ENCODE measurements around the gene NRCAM.

The NRCAM gene

DNA sequence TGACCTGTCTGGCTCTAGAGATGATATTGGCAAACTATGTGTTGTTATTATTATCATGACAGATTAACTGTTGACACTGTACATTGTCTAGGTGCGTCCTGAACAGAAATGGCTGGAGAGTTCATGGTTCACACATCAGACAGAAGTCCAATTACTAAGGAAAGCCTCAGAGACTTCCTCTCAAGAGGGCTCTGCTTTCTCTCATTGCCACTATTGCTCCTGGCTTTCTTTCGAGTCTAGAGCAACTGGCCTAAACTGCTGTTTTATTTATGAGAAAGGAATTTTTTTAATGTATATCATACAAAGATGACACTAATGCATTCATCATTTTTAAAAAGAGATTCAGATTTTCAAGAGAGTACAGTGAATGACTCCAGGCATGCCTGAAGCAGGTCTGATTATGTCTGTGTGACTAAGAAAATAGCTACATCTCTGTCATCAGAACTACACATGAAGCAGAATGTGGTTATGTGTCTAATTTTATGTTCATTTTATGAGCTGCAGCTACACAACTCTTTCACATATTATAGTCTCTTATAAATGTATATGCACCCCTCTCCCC is 30.4 kb downstream of the NRCAM start:
- peaks cover 5% of the 10 kb centered on the region for H3K4me1 Mint-ChIP-seq (ENCODE audit: low read depth)
- no peak overlapping the region for H3K27ac Mint-ChIP-seq
- no peak overlapping the region for H3K4me3 Mint-ChIP-seq
- peaks cover 9% of the 10 kb centered on the region for H3K27me3 Mint-ChIP-seq (ENCODE audit: low read depth)
- no peaks in the 10 kb centered on the region for H3K36me3 Mint-ChIP-seq (ENCODE audit: low read depth)
- no peak for DNase-seq (ENCODE audit: low spot score)
- no peaks in the 10 kb centered on the region for H3K9me3 Mint-ChIP-seq

DNA sequence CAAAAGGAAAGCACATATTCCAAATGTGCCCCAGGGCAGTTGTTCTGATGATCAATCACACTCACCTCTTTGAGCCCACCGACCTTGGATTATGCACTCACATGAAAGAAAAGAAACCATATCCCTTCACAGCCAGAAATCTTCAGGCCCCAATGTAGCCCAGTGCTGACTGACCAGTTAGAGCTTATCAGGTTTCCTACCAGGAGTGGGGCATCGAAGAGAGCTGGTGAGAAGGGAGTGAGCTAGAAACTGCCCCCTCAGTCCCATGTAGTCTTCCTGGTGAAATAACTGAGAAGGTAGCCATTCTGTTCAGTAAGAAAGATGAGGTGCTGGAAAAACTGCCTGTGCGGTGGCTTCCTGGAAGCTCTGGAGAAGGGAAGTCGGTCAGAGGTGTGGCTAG is 32.2 kb downstream of the NRCAM start:
- no peaks in the 10 kb centered on the region for H3K9me3 Mint-ChIP-seq
- no peaks in the 10 kb centered on the region for H3K36me3 Mint-ChIP-seq (ENCODE audit: low read depth)
- H3K27ac Mint-ChIP-seq, result no peak overlapping the region
- H3K27me3 Mint-ChIP-seq (ENCODE audit: low read depth), result peaks cover 12% of the 10 kb centered on the region
- DNase-seq (ENCODE audit: low spot score), result no peak
- peaks cover 7% of the 10 kb centered on the region for H3K4me1 Mint-ChIP-seq (ENCODE audit: low read depth)
- H3K4me3 Mint-ChIP-seq, result no peak overlapping the region

DNA sequence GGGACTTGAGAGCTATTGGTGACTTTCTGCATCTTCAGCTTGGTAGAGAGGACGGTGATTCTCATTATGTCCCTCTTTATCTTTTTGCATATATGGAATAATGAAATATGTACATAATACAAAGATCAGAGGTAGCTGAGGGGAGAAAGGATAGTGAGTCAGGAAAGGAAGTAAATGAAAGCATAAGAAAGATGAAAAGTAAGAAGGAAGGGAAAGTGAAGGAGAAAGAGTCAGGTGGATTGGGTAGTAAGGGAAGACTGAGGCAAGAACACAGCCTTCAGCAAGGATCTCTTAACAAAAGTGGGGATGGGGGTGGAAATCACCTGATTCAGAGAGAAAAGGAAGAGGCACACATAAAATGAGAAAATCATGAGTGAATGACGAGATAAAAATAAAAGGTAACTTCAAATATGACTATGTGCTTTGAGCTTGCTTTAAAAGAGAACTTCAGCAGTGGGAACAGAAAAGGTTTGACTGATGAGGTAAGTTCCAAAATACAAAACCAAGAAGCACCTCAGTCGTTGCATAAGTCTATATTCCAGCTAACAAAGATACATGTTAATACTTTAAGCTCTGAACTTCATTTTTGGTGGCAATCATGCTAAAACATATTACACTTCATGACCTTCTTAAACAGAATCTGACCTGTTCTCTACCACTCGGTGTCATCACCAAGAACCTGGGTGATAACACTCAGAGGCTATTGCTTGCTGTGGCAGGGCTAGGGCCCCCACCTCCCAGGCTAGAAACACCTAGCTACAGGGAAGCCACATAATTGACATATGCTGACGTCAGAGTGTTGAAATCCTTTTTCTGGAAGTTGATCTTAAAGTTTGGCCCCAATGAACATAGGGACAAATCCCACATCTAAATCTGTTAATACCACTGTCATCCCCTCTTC is 32.9 kb downstream of the NRCAM start:
- no peak overlapping the region for H3K27ac Mint-ChIP-seq
- H3K4me1 Mint-ChIP-seq (ENCODE audit: low read depth), result peaks cover 7% of the 10 kb centered on the region
- no peaks in the 10 kb centered on the region for H3K9me3 Mint-ChIP-seq
- peaks cover 14% of the 10 kb centered on the region for H3K27me3 Mint-ChIP-seq (ENCODE audit: low read depth)
- no peak overlapping the region for H3K4me3 Mint-ChIP-seq
- no peaks in the 10 kb centered on the region for H3K36me3 Mint-ChIP-seq (ENCODE audit: low read depth)
- DNase-seq (ENCODE audit: low spot score), result no peak

DNA sequence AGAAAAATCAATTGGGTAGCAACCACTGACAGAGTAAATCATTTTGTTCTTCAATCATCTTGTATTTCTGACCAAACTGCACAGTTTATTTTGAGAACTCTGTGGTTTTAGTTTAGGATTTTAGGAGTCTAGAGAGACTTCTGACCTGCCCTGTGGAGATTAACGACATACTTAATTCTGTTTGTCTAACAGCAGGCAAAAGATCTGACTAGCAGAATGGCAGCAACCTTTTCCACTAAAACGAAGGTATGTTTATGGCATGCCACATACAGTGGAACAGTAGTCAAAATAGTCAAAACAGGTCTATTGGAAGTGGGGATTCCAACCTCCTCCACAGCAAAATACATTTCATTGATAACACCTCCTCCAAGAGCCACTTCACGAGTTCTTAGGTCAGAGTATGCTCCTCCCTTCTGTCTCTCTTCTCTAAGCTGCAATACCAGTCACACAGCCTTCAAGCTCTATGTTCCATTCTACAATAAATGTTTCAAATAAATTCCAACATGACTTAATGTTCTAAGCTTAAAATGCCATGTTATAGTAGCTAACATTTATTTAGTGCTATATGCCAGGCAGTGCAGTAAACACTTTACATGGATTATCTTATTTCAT is 34.4 kb downstream of the NRCAM start:
- H3K27ac Mint-ChIP-seq, result no peak overlapping the region

DNA sequence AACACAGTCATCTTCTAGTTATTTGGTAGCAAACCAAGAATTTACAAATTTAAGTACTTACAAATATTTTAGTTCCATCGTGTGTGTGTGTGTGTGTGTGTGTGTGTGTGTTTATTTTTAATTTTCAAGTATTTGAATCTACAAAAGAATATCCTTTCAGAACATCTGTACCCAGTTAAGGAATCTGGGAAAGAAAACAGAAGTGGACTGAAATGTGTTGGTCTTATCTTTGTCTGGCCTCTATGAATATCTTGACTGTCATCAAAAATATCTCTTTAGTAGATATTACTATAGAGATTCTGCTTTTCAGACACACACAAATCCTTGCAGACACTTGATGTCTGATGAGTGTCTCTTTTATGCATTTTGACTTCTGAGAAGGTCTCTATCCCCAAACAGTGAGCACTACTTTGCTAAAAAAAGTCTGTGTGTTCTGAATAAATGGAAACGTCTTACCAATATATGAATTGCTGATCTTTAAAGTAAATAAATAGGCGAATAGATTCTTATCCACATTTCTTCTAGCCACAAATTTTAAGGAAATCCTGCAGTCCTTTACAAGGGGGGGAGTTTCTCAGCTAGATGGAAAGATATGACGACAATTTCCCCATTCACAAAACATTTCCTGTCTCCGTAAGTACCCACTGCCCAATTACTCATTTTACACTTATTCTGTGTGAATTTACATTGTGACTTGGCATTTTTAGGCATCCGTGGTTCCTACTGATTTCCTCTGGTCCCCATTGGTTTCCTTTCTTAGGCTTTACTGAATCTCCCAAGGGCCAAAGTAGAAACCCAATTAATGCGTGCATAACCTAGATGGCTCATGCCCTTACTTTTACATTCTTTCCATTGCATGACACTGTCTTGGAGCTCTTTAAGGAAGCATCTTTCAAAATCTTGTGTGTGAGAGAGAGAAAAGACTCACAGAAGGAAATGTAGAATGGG is 36.0 kb downstream of the NRCAM start:
- Mint-ChIP-seq H3K4me1 (ENCODE audit: low read depth) (peaks cover 17% of the 10 kb centered on the region), H3K27me3 (ENCODE audit: low read depth) (peaks cover 20% of the 10 kb centered on the region), H3K9me3 (no peaks in the 10 kb centered on the region), H3K27ac (no peak overlapping the region), H3K4me3 (no peak overlapping the region), H3K36me3 (ENCODE audit: low read depth) (no peaks in the 10 kb centered on the region)
- no peak for DNase-seq (ENCODE audit: low spot score)

More for the DNA sequence above, 34.4 kb downstream of the NRCAM start:
- DNase-seq (ENCODE audit: low spot score), result no peak
- Mint-ChIP-seq H3K36me3 (ENCODE audit: low read depth) (no peaks in the 10 kb centered on the region), H3K4me3 (no peak overlapping the region), H3K9me3 (no peaks in the 10 kb centered on the region), H3K27me3 (ENCODE audit: low read depth) (peaks cover 17% of the 10 kb centered on the region), H3K4me1 (ENCODE audit: low read depth) (peaks cover 7% of the 10 kb centered on the region)

DNA sequence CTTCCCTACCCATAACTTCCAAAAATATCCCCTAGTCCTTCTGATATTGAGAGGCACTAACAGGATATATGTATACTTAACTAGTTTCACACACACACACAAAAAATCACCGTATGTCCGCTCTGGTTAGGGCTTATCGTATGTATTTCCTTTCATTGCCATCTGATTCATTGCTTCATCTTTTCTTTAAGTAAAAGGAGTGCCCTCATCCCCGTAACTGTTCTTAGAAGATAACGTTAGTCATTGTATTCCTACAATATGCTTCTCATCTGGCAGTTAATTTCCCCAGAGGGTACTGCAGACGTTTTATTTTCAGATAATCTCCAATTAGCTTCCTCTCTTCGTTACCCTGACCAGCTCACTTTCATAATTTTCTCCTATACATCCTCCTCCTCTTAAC is 37.3 kb downstream of the NRCAM start:
- Mint-ChIP-seq H3K9me3 (no peaks in the 10 kb centered on the region), H3K36me3 (ENCODE audit: low read depth) (no peaks in the 10 kb centered on the region), H3K27ac (no peak overlapping the region), H3K4me1 (ENCODE audit: low read depth) (peaks cover 17% of the 10 kb centered on the region), H3K4me3 (no peak overlapping the region), H3K27me3 (ENCODE audit: low read depth) (peaks cover 26% of the 10 kb centered on the region)
- DNase-seq (ENCODE audit: low spot score), result no peak

DNA sequence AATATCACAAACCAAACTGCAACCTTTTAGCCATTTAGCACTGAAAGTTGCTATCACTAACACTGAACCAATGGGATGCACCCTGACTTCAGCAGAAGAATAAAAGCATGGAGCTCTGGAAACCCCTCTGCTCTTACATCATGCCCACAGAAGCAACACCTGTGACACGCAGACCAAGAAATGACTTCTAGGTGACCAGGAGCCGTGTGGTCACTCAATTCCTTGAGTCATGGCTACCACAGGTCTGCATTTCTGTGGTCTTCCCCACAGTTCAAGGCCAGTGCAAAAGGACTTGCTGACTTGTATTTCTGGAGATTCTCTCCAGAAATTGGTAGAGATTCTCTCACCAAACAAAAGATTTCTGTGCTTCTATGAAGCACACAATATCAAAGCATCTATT is 38.3 kb downstream of the NRCAM start:
- Mint-ChIP-seq H3K36me3 (ENCODE audit: low read depth) (no peaks in the 10 kb centered on the region), H3K27ac (no peak overlapping the region), H3K27me3 (ENCODE audit: low read depth) (peaks cover 23% of the 10 kb centered on the region), H3K4me3 (no peak overlapping the region), H3K9me3 (no peaks in the 10 kb centered on the region), H3K4me1 (ENCODE audit: low read depth) (peaks cover 13% of the 10 kb centered on the region)
- DNase-seq (ENCODE audit: low spot score), result no peak

DNA sequence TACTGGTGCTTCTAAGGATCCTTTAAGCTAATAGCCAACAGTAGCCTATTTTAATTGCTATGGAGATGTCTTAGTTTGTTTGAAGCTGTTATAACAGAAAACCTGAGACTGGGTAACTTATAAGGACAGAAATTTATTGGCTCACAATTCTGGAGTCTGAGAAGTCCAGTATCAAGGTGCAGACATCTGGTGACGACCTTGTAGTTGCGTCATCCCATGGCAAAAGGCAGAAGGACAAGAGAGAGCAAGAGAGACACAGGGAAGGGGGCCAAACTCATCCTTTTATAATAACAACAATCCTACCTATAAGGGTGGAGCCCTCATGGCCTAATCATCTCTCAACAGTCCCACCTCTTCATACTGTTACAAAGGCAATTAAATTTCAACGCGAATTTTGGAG is 39.1 kb downstream of the NRCAM start:
- Mint-ChIP-seq H3K4me3 (no peak overlapping the region), H3K36me3 (ENCODE audit: low read depth) (no peaks in the 10 kb centered on the region), H3K9me3 (no peaks in the 10 kb centered on the region), H3K27me3 (ENCODE audit: low read depth) (peaks cover 20% of the 10 kb centered on the region), H3K27ac (no peak overlapping the region), H3K4me1 (ENCODE audit: low read depth) (peaks cover 11% of the 10 kb centered on the region)
- DNase-seq (ENCODE audit: low spot score), result no peak

DNA sequence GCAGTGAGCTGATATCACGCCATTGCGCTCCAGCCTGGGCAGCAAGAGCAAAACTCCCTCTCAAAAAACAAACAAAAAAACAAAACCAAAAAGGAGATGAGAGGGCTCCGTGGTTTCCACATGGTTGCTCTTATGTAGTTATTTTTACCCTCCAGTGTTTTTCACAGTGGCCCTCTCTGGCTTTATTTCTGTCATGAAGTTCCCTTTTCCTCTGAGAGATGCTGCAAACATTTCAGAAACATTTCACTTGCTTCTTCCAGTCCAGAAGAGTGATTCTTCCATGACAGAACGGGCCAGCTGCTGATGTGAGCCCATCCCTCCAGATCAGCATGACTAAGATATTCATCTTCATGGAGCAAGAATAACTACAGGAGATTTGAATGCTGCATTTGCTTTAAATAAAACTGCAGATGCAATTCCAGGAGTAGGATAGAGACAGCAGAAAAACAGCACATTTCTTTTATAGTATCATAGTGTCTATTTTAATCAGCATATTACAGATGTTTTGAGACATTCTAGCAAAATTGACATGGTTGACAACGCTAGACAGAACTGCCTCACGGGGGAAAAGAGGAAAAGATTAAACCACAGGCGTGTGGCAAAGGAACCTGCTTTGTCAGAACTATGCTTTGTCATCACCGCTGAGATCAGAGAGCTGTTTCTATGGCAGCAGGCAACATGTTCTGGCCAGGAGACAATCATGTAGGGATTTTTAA is 40.3 kb downstream of the NRCAM start:
- Mint-ChIP-seq H3K9me3 (no peaks in the 10 kb centered on the region), H3K4me3 (no peak overlapping the region), H3K36me3 (ENCODE audit: low read depth) (no peaks in the 10 kb centered on the region), H3K27me3 (ENCODE audit: low read depth) (peaks cover 17% of the 10 kb centered on the region), H3K27ac (no peak overlapping the region), H3K4me1 (ENCODE audit: low read depth) (peaks cover 11% of the 10 kb centered on the region)
- DNase-seq (ENCODE audit: low spot score), result peak; percentile 17

DNA sequence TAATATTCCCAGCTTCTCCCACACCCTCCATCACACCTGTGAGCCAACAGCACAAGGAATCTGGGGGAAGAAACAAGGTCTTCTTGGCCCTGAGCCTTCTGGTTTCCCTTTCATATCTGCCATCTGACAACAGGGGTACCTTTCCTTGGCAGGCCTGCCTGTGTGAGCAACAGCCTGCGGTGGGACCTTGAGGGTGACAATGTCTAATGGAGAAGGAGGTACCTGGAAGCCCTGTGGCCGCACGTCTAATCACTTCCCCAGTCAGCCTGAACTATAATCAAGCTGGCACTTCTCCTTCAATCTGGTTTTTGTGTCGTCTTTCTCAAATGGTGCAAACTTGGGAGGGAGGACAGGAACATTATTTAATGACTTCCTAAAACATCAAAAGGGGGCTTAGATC is 41.2 kb downstream of the NRCAM start:
- Mint-ChIP-seq H3K36me3 (ENCODE audit: low read depth) (no peaks in the 10 kb centered on the region), H3K4me3 (no peak overlapping the region), H3K27me3 (ENCODE audit: low read depth) (peaks cover 17% of the 10 kb centered on the region), H3K9me3 (no peaks in the 10 kb centered on the region), H3K27ac (no peak overlapping the region), H3K4me1 (ENCODE audit: low read depth) (peaks cover 10% of the 10 kb centered on the region)
- DNase-seq (ENCODE audit: low spot score), result no peak

DNA sequence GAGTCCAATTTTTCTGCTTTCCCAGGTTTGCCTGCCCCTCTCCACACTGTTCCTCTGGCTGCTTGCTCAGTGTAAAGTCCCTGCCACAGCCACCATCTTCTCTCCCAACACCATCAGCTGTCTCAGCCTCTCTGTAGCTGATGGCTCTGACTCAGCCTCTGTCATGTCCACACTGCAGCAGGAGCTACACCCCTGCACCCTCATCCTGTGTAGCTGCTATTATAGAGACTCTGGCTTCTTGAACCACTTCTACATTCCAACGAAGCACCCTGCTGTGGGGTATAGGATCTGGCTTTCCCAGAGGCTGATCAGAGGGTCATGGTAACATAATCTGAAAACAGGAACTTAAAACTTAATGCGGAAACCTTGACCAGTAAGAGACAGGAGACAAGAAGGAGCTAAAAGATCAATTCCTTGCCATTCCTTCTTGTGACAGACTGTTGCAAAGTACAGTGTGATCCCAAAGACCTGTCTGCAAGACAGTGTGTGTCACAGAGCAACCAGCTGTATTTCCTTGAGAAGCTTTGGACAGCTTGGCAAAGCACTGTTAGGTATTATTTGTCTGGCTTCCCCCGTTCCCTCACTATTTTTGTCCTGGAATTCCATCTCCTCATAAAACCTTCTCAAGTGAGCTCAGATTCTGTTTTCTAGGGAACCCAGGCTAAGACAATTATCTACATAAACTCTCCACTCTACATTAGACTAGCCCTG is 42.3 kb downstream of the NRCAM start:
- no peaks in the 10 kb centered on the region for H3K36me3 Mint-ChIP-seq (ENCODE audit: low read depth)
- DNase-seq (ENCODE audit: low spot score), result no peak
- peaks cover 10% of the 10 kb centered on the region for H3K4me1 Mint-ChIP-seq (ENCODE audit: low read depth)
- H3K27me3 Mint-ChIP-seq (ENCODE audit: low read depth), result peaks cover 13% of the 10 kb centered on the region
- no peaks in the 10 kb centered on the region for H3K9me3 Mint-ChIP-seq
- no peak overlapping the region for H3K4me3 Mint-ChIP-seq
- H3K27ac Mint-ChIP-seq, result no peak overlapping the region

DNA sequence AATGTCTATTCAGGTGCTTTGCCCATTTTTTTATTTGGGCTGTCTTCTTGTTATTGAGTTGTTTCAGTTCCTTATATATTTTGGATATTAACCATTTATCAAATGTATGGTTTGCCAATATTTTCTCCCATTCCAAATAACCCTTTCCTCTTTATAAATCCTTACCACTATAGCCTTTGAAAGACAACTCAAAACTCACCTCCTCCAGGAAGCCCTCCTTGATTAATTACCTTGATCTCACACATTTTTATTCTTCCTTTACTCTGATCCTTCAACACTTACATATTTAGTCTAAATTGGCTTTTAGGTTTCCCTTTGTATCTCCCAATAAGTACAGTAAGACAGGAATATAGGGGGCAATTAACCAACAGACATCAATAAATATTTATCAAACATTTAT is 42.9 kb downstream of the NRCAM start:
- H3K36me3 Mint-ChIP-seq (ENCODE audit: low read depth), result no peaks in the 10 kb centered on the region
- H3K27ac Mint-ChIP-seq, result no peak overlapping the region
- peaks cover 12% of the 10 kb centered on the region for H3K27me3 Mint-ChIP-seq (ENCODE audit: low read depth)
- no peaks in the 10 kb centered on the region for H3K9me3 Mint-ChIP-seq
- no peak for DNase-seq (ENCODE audit: low spot score)
- peaks cover 10% of the 10 kb centered on the region for H3K4me1 Mint-ChIP-seq (ENCODE audit: low read depth)
- H3K4me3 Mint-ChIP-seq, result no peak overlapping the region

DNA sequence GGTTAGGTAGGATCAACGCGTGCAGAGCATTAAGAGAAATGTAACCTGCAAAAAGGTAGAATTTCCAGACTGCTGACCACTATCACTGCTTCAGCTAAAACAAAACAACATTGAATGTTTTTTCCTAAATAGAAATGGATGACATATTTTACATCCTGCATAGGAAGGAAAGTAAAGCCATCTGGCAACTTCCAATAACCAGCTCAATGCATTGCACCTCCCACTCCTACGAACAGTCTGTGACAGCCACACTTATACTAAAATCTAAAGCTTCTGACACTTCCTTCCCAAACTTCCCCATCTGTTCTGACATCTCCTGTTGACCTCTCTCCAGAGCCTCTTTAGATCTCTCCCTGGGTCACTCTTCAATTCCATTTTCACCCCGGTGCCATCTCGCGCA is 47.1 kb downstream of the NRCAM start:
- H3K4me1 Mint-ChIP-seq (ENCODE audit: low read depth), result no peaks in the 10 kb centered on the region
- no peaks in the 10 kb centered on the region for H3K36me3 Mint-ChIP-seq (ENCODE audit: low read depth)
- H3K9me3 Mint-ChIP-seq, result no peaks in the 10 kb centered on the region
- H3K27me3 Mint-ChIP-seq (ENCODE audit: low read depth), result no peaks in the 10 kb centered on the region
- DNase-seq (ENCODE audit: low spot score), result no peak
- H3K27ac Mint-ChIP-seq, result no peak overlapping the region
- no peak overlapping the region for H3K4me3 Mint-ChIP-seq
